H1 (cell line): Measurements from ENCODE around the gene ZBTB16.

Source experiments
- CBX5 ChIP-seq: fragments of 300-800, 300-1000 bp; sonication (generic); IDR thresholded peaks from 2 replicates; pipeline ENCODE4 v1.7.1; 2016; ENCODE audit warnings: antibody characterized with exemption, low read length, low read depth
- FOSL1 ChIP-seq: IDR thresholded peaks from 2 replicates; pipeline ENCODE4 v1.6.1; 2011; ENCODE audit warnings: mild to moderate bottlenecking, low read depth, low read length, moderate library complexity; ENCODE audit not compliant: insufficient read depth
- JUND ChIP-seq: IDR thresholded peaks from 2 replicates; pipeline ENCODE4 v1.6.1; 2011; ENCODE audit warnings: mild to moderate bottlenecking, improper control_type of control experiment, low read length
- POLR2A ChIP-seq, 2 experiments: IDR thresholded peaks; 1 replicate in 1 of 2; 2 replicates in 1 of 2; pipeline ENCODE4 v1.6.1; 2011; ENCODE audit warnings: low read depth in 2 of 2, low read length in 2 of 2, mild to moderate bottlenecking in 2 of 2; ENCODE audit errors: control extremely low read depth in 1 of 2
- POLR2AphosphoS5 ChIP-seq: IDR thresholded peaks from 2 replicates; pipeline ENCODE4 v1.6.1; 2011; ENCODE audit warnings: low read depth, low read length
- RNF2 ChIP-seq: fragments of 200-900, 300-1000 bp; sonication (generic); IDR thresholded peaks from 2 replicates; pipeline ENCODE4 v1.7.1; 2016; ENCODE audit warnings: borderline replicate concordance, low read depth, mild to moderate bottlenecking, antibody characterized with exemption, low read length; ENCODE audit not compliant: poor library complexity, severe bottlenecking; ENCODE audit errors: missing control alignments
- RXRA ChIP-seq: IDR thresholded peaks from 2 replicates; pipeline ENCODE4 v1.6.1; 2011; ENCODE audit warnings: low read depth, mild to moderate bottlenecking, low read length, moderate library complexity; ENCODE audit not compliant: insufficient read depth
- SP1 ChIP-seq: IDR thresholded peaks from 2 replicates; pipeline ENCODE4 v1.6.1; 2011; ENCODE audit warnings: low read depth, low read length
- TCF12 ChIP-seq: IDR thresholded peaks from 2 replicates; pipeline ENCODE4 v1.6.1; 2011; ENCODE audit warnings: low read depth, mild to moderate bottlenecking, low read length
- TF ChIP-seq, protein P1 (sequence below), 3 experiments: IDR thresholded peaks; 1 replicate in 2 of 3; 2 replicates in 1 of 3; pipeline versions ENCODE4 v1.5.1 to v1.6.1; 2011; ENCODE audit warnings: low read length in 3 of 3, mild to moderate bottlenecking in 3 of 3, inconsistent platforms in 2 of 3, low read depth in 1 of 3, moderate library complexity in 1 of 3; ENCODE audit not compliant: insufficient read depth in 1 of 3; ENCODE audit errors: control extremely low read depth in 1 of 3
- TF ChIP-seq, protein P2 (sequence below): IDR thresholded peaks from 2 replicates; pipeline ENCODE4 v1.6.1; 2011; ENCODE audit warnings: low read depth, mild to moderate bottlenecking, low read length; ENCODE audit not compliant: insufficient read depth

DNA sequence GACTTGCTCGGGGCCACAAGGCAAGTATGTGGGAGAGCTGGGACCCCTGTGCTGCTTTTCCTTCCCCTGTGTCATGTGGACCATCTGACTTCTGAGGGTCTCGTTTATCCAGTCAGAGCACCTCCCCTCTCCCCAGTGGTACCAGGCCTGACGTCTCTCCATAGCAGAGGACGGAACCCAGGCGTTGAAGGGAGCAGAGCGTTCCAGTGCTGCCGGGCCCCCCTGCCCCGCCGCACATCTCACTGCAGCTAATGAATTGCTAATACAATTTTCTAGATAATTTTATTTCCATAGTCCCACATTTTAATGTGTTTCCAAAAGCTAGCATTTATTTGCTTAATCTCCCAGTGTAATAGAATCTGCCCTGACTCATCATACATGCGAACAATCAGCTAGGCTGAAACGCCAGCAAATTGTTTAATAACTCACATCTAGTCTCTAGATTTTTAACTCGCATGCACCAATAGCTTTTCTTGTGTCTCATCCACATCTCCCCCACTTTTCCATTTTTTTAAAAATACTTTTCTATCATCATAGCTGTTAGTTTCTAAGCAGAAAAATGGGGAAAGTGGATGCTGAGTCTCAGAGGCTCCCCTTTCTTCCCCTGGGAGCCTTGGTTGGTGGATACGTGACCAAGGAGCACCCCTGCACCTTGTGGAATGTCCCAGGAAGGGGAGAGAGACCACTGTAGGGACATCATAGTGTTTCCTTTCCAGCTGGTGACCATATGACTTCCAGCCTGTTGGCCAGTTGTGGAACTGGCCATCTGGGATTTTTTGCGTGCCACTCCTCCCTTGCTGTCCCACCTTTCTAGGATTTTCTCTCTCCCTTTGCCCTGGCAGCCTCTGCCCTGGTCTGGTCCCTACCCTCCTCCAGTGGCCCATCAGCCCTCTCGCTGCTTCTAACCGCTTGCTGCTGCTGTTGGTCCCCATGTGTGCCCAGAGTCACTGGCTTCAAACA lies 178.1 kb downstream of the ZBTB16 start:
- TF ChIP-seq RXRA (no peak), RNF2 (no peak), CBX5 (no peak), SP1 (no peak), TCF12 (no peak), POLR2A (IDR thresholded peaks at IDR 0.05; ENCODE audit: control extremely low read depth in 1 of 2, low read depth in 2 of 2, low read length in 2 of 2) (no peak), POLR2AphosphoS5 (no peak), FOSL1 (no peak), JUND (no peak)
- TF ChIP-seq, protein P1, sequence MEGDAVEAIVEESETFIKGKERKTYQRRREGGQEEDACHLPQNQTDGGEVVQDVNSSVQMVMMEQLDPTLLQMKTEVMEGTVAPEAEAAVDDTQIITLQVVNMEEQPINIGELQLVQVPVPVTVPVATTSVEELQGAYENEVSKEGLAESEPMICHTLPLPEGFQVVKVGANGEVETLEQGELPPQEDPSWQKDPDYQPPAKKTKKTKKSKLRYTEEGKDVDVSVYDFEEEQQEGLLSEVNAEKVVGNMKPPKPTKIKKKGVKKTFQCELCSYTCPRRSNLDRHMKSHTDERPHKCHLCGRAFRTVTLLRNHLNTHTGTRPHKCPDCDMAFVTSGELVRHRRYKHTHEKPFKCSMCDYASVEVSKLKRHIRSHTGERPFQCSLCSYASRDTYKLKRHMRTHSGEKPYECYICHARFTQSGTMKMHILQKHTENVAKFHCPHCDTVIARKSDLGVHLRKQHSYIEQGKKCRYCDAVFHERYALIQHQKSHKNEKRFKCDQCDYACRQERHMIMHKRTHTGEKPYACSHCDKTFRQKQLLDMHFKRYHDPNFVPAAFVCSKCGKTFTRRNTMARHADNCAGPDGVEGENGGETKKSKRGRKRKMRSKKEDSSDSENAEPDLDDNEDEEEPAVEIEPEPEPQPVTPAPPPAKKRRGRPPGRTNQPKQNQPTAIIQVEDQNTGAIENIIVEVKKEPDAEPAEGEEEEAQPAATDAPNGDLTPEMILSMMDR (IDR thresholded peaks at IDR 0.05; ENCODE audit: control extremely low read depth in 1 of 3, insufficient read depth in 1 of 3, low read depth in 1 of 3, low read length in 3 of 3): no peak
- TF ChIP-seq, protein P2, sequence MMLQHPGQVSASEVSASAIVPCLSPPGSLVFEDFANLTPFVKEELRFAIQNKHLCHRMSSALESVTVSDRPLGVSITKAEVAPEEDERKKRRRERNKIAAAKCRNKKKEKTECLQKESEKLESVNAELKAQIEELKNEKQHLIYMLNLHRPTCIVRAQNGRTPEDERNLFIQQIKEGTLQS: no peak
